ENCODE data around the gene OPTN. TPM values are rescaled to one million over a fixed set of nuclear protein-coding genes. Genes with fewer than 3 reads are reported as not detected.

OPTN gene
- total and polyA plus RNA-seq, 8 donors, result 13.9 to 47.9 (median 24.4) TPM

- ATAC-seq (no peak), FAIRE-seq (no peak), DNase-seq (no peak)
- 83 to 90% methylated on average over 7 of the region's 7 CpGs for WGBS, 2 donors
- Histone ChIP-seq H3K27me3 (no peaks in the 10 kb centered on the region), H3K27ac (no peak overlapping the region), H3K9me3 (no peaks in the 10 kb centered on the region), H3K36me3 (no peaks in the 10 kb centered on the region), H3K4me3 (no peak overlapping the region), H3K4me1 (no peaks in the 10 kb centered on the region)
- intact Hi-C loops (cut with DNase I), result no loop called here
- no peak for TF ChIP-seq CTCF (IDR thresholded peaks at IDR 0.05)
Observed at GRCh38 chr10:13056456-13057077, 43.4 kb upstream of the OPTN start.

GRCh38 chr10:13062803-13063202, 37.2 kb upstream of the OPTN start:
- Histone ChIP-seq H3K36me3 (no peaks in the 10 kb centered on the region), H3K4me3 (no peak overlapping the region), H3K27me3 (no peaks in the 10 kb centered on the region), H3K4me1 (no peaks in the 10 kb centered on the region), H3K27ac (no peak overlapping the region), H3K9me3 (no peaks in the 10 kb centered on the region)
- no peak for FAIRE-seq
- TF ChIP-seq CTCF (IDR thresholded peaks at IDR 0.05), result no peak
- ATAC-seq, result no peak
- WGBS, 2 donors, result 80 to 90% methylated on average over 5 of the region's 5 CpGs
- intact Hi-C loops (cut with DNase I), result no loop called here
- no peak for DNase-seq

GRCh38 chr10:13066527-13066926, 33.4 kb upstream of the OPTN start:
- Histone ChIP-seq H3K9me3 (no peaks in the 10 kb centered on the region), H3K4me1 (no peaks in the 10 kb centered on the region), H3K27me3 (no peaks in the 10 kb centered on the region), H3K27ac (no peak overlapping the region), H3K36me3 (no peaks in the 10 kb centered on the region), H3K4me3 (no peak overlapping the region)
- no peak for TF ChIP-seq CTCF (IDR thresholded peaks at IDR 0.05)
- FAIRE-seq (no peak), ATAC-seq (no peak), DNase-seq (no peak)
- 63 to 65% methylated on average over 6 of the region's 6 CpGs for WGBS, 2 donors
- intact Hi-C loops (cut with DNase I), result no loop called here

GRCh38 chr10:13067431-13067830, 32.5 kb upstream of the OPTN start:
- H3K4me1 ChIP-seq, result no peaks in the 10 kb centered on the region
- FAIRE-seq, result no peak
- intact Hi-C loops (cut with DNase I), result no loop called here
- no peaks in the 10 kb centered on the region for H3K36me3 ChIP-seq
- H3K27me3 ChIP-seq, result no peaks in the 10 kb centered on the region
- ATAC-seq, result no peak
- no peak for DNase-seq
- no peaks in the 10 kb centered on the region for H3K9me3 ChIP-seq
- H3K4me3 ChIP-seq, result no peak overlapping the region
- H3K27ac ChIP-seq, result no peak overlapping the region
- 73 to 88% methylated on average over 7 of the region's 7 CpGs for WGBS, 2 donors
- no peak for TF ChIP-seq CTCF (IDR thresholded peaks at IDR 0.05)

- intact Hi-C loops (cut with DNase I), result no loop called here
- no peak overlapping the region for H3K27ac ChIP-seq
- H3K4me3 ChIP-seq, result no peak overlapping the region
- FAIRE-seq, result no peak
- no peaks in the 10 kb centered on the region for H3K27me3 ChIP-seq
- H3K9me3 ChIP-seq, result no peaks in the 10 kb centered on the region
- no peaks in the 10 kb centered on the region for H3K4me1 ChIP-seq
- no peak for ATAC-seq
- TF ChIP-seq CTCF (IDR thresholded peaks at IDR 0.05), result no peak
- no peaks in the 10 kb centered on the region for H3K36me3 ChIP-seq
- no peak for DNase-seq
- 60 to 64% methylated on average over 5 of the region's 5 CpGs for WGBS, 2 donors
Observed at GRCh38 chr10:13068071-13068470, 31.9 kb upstream of the OPTN start.

All from pancreas (tissue), 10 donors.